ENCODE measurements around the gene RAD51B.

The RAD51B gene

GRCh38 chr14:68386950-68387779 is 567.6 kb downstream of the RAD51B start:
- no peak for DNase-seq (ENCODE audit: low read depth in 2 of 2)

DNA sequence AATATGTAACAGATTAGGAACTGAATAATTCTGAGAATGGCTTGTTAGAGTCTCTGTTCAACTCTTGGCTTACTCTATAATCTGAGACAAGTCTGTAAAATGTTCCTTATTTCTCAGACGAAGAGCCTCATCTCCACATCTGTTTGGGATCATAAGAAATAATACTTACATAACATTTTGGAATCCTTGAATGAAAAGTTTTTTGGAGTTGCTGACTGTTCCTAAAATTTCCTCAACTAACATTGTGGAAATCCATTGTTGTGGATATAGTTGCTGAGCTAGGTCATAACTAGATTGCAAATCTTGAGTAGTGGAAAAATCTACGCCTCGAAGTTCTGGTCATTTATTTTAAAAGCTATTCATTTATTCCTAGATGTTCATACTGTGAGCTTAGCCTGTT is 570.4 kb downstream of the RAD51B start:
- no peak for DNase-seq (ENCODE audit: low read depth in 2 of 2)

- no peak for DNase-seq (ENCODE audit: low read depth in 2 of 2)
Measured at GRCh38 chr14:68390741-68391140, 571.2 kb downstream of the RAD51B start.

DNA sequence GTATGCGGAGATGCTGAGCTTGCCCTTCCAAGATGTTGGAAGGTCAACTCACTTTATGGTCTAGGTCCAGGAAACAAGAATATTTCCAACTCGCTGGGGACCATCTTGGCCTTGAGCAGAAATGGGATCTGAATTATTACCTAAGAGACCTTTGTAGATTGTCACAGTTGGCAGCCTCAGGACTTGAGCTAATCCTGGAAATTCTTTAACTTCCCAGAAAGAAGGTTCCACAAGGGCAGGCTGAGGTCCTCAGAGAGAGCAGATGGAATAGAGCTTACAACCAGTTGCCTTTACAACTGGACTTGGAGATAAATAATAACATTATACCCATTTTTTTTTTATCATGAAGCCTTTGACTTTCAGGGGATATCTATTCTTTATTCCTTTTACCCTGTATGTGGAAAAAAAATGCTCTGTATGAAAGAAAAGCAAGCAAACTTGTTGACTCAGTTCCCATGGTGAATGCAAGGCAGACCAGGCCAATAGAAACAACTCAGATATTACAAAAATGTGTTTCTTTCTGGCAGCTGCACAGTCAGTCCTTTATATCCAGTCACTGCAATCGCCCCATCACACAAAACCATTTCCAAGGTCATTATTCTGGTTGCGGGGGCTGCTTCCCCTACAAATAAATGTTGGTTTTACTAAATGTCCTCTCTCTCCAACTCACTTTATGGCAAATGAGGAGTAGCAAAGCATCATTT is 571.9 kb downstream of the RAD51B start:
- DNase-seq (ENCODE audit: low read depth in 2 of 2) = no peak

DNA sequence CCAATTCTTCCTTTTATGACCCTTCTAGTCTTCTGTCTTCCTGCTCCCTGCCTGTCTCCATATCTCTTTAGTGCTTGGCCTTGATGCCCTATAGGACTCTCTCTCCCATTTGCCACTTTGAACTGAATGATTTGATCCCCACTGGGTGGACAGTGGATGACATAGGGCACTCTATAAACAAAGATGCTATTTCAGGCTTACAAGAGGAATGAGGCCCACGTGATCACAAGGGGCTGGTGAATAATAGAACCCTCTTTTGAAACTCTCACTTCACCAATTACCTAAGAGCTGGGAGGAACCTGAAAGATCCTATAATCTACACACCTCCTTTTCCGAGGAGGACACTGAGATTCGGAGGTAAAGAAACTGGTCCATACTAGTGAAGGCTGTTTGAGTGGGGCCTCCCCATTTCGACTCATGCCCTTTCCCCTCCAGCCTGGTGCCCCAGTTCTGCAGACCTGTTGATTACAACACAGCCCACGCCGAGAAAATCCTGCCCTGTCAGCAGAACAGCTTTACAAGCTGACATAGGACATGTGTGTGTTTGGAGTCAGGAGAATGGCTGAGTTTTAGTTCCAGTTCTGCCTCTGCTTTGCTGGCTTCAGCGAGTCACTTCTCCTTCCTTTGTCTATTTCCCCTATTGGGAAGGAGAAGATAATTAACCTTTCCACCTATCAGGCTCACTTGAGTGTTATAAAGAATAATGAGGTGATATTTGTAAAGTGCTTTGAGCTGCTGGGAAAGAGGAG is 573.0 kb downstream of the RAD51B start:
- no peak for DNase-seq (ENCODE audit: low read depth in 2 of 2)

DNA sequence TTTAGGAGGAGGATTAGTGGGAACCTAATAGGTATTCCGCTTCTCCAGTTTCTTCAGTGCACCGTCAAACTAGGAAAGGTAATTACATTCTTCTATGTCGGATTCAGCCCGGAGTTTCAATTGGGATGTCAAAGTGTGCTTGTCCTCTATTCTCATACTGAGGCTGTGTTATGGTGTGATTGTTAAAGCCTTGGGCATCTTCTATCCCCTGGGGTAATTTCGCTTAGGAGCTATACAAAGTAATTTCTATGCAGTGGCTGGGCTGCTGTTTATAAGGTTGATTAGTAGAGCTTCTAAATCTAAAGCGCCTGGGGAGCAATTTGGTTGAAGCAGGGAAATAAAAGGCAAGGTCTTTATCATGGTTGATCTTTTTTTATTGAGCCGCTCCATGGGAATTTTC is 573.7 kb downstream of the RAD51B start:
- no peak for DNase-seq (ENCODE audit: low read depth in 2 of 2)

GRCh38 chr14:68394118-68394763 is 574.7 kb downstream of the RAD51B start:
- DNase-seq (ENCODE audit: low read depth in 2 of 2) = no peak

DNA sequence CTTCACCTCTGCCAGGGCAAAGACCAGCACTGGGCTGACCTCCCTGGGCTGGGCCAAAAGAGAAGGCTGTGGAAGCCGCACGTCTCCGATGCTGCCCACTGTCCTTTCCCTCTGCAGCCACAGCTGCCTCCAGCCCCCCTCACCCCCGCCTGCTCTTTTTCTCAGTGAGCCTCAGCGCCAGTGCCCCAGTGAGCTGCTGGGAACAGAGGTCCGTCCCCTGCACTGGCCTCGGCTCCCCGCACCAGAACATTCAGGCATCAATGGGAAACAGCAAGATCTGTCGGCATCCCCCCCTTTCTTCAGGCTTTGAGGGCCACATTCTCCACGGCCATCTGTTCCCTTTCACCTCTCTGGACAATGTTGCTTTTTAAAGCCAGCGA is 575.2 kb downstream of the RAD51B start:
- DNase-seq (ENCODE audit: low read depth in 2 of 2) = no peak

DNA sequence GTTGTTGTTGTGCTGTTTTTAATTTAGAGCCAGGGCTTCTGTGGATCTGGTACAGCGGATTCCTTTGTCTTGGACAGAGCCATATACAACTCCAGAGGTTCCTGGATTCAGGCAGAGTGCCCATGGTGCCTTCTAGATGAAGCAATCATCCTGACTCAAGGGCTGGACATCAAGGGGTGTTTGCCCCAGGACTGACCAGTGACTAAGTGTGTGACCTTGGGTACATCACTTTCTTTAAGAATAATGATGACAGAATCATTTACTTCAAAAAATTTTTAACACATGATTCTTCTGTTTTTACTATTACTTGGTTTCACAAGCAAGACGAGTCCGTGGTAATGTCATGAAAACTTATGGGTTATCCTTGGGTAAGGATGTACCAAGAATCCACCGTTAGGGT is 576.0 kb downstream of the RAD51B start:
- DNase-seq (ENCODE audit: low read depth in 2 of 2) = no peak

DNA sequence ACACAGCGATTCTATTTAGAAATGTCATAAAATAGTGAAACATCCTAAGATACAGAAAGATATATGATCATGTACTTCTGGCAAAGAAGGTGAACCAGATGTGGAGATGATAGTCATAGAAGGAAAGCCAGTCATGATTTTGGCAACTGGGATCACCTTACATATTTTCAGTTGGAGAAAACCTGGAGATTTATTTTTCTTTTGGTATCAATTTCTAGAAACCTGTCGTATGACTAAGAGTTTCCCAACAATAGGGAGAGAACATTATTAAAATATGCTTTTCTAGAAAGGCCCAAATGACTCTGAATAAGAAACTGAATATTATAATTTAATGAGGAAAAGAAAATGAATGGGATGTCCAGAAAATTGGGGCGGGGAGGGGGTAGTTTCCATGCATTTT is 576.9 kb downstream of the RAD51B start:
- DNase-seq (ENCODE audit: low read depth in 2 of 2) = no peak

DNA sequence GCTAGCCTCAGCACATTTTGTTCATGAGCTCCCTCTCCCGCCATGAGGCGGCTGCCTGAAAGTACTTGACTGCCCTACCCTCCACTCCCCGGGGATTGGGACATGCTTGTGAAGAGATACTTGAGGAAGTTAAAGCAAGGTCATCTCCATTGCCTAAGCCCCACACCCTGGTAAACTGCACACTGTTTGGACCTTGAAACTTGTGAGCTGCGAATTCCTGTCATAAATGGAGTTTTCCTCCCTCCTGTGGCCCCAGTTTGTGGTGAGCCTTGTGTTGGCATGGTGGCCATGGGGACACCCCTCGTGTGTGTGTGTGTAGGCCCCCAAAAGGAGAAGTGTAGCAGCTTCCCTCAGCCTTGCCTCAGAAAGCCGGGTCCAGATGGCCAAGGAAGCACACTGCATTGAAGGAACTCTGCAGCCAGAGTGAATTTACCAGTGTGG is 577.8 kb downstream of the RAD51B start:
- no peak for DNase-seq (ENCODE audit: low read depth in 2 of 2)

DNA sequence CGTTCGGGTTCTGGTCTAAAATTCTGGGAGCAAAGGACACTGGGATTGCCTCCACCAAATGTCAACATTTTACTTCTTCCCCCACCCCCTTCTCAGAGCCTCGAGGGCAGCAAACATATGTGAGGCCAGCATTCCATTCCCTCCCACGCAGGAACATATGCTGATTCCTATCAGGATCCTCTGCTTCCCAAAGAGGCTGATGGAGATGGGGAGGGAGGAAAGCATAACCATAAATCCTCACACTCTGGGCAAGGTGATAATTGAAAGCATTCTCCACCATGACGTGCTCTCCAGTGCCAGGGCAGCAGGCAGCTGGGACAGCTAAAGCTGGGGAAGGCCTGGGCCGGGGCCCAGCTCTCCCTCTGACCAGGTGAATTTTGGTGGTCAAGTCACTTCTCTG is 578.2 kb downstream of the RAD51B start:
- DNase-seq (ENCODE audit: low read depth in 2 of 2) = no peak

DNA sequence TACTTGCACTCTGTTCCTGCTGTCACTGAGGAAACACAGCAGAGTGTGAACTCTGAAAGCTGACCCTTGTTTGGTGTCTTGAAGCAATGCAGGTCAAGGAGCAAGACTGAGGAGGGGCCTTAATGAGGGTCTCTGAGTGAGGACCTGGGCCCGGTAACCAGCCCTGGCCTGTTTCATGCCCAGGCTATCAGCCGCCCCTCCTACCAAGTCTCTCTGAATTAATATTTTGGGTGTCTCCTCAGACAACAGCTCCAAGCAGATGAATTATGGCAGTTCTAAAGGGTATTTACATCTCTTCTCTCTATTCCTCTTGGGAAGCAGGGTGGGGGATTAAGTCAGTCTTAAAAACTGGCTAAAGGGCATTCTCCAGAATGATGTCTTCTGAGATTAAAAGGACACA is 578.8 kb downstream of the RAD51B start:
- DNase-seq (ENCODE audit: low read depth in 2 of 2) = no peak

GRCh38 chr14:68399971-68400370 is 580.4 kb downstream of the RAD51B start:
- no peak for DNase-seq (ENCODE audit: low read depth in 2 of 2)

- no peak for DNase-seq (ENCODE audit: low read depth in 2 of 2)
Measured at GRCh38 chr14:68401317-68401716, 581.7 kb downstream of the RAD51B start.

DNA sequence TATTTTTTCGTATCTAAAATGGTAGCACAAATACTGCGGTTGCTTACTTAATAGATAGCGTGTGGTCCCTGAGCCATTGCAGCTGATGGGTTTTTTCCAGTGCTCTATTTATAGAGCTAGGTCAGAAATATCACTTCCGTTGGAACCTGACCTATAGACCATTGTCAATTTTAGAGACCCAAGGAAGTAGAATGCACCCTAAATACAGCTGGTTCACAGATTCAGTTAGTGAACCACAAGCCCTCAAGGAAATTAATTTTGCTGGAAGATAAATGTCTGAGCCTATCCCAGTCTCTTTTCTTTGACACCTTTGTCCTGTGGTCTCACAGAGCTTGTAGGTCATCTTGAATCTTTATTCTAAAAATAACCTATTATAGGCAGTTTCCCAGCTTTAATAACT is 582.3 kb downstream of the RAD51B start:
- DNase-seq (ENCODE audit: low read depth in 2 of 2) = no peak

GRCh38 chr14:68402525-68403101 is 583.0 kb downstream of the RAD51B start:
- no peak for DNase-seq (ENCODE audit: low read depth in 2 of 2)

DNA sequence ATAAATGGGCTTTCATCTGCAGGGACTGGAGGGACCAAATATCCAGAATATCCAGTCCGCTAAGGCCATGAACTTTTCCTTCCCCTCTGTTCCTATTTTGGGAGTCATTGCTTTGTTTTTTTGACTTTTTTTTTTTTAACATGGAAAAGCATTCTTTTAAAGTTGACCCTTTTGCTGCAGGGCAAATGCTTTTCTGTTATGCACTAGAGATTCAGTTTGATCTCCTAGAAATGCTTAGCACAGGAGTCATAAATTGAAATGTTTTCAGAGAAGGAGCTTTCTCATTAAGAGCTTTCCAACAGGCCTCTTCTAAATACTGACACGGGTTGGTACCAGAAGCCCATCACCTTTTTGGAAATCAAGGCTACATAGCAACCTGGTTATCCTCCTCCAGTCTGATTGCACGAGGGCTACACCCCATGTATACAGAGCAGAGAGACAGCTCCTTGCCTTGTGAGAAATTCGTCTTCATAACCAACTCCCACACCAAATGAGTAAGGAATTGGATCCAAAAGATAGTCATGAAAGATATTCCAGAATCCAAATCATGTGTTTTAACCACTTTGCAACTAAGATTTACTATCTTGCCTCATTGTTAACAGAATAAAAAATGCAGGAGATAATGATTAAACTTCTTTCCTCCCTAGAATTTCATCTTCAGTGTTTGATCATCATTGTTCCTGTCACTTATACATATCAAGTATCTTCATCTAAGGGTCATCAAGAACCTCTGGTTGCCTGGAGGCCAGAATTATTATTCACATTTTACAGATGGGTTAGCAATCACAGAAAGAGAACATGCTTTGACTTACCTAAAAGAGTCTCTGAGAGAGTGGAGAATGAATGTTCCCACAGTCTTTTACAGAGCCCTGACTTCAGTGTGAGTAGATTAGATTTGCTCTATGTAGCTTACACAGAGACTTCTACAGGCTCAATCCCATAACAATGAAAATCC is 583.9 kb downstream of the RAD51B start:
- no peak for DNase-seq (ENCODE audit: low read depth in 2 of 2)

GRCh38 chr14:68404146-68404527 is 584.6 kb downstream of the RAD51B start:
- DNase-seq (ENCODE audit: low read depth in 2 of 2) = no peak

- DNase-seq (ENCODE audit: low read depth in 2 of 2) = no peak
Measured at GRCh38 chr14:68404652-68405183, 585.1 kb downstream of the RAD51B start.

All from stimulated activated CD8-positive, alpha-beta memory T cell treated with anti-CD3 and anti-CD28 coated beads, Interleukin-2, amount 100 ng/mL, for 48 hours (primary cell).